M059J (cell line): ENCODE data around the gene DGKI. TPM values are rescaled to one million over a fixed set of nuclear protein-coding genes. Genes with fewer than 3 reads are reported as not detected.
"Not testable (repeated sequence)": the region's sequence is repeated elsewhere in the genome, so short reads cannot be mapped to it uniquely, and the experiment has no call there.

Experiments used
- DNase-seq: peaks from one replicate; pipeline ENCODE4 v3.0.0-alpha.2; 2012; ENCODE audit warnings: low read depth
- total RNA-seq: library from RNA; depleted of rRNA; stranded (reverse); fragments of >200 nt; shearing (Covaris generic); gene quantifications from 2 replicates; pipeline ENCODE4 v1.2.3, GENCODE V29; 2014

The DGKI gene
- total RNA-seq, 1 experiment from 2014 or later = 1.1 TPM

GRCh38 chr7:137474540-137475026 lies 372.2 kb downstream of the DGKI start:
- no peak for DNase-seq

- no peak for DNase-seq
Measured at GRCh38 chr7:137471128-137471527, 375.6 kb downstream of the DGKI start.

GRCh38 chr7:137469858-137470257 lies 376.9 kb downstream of the DGKI start:
- DNase-seq = no peak

GRCh38 chr7:137469191-137469811 lies 377.5 kb downstream of the DGKI start:
- DNase-seq = no peak

- no peak for DNase-seq
Measured at GRCh38 chr7:137462847-137463246, 383.9 kb downstream of the DGKI start.

- DNase-seq = peak; percentile 68
Measured at GRCh38 chr7:137462074-137462715, 384.6 kb downstream of the DGKI start.

- DNase-seq = no peak
Measured at GRCh38 chr7:137458399-137458798, 388.4 kb downstream of the DGKI start.

- peak; percentile 8 for DNase-seq
Measured at GRCh38 chr7:137454767-137455166, 392.0 kb downstream of the DGKI start.

GRCh38 chr7:137454246-137454724 lies 392.5 kb downstream of the DGKI start:
- peak; percentile 60 for DNase-seq

- DNase-seq = no peak
Measured at GRCh38 chr7:137453356-137453755, 393.4 kb downstream of the DGKI start.

GRCh38 chr7:137449016-137449415 lies 397.8 kb downstream of the DGKI start:
- peak; percentile 54 for DNase-seq

- DNase-seq = not testable (repeated sequence)
Measured at GRCh38 chr7:137448572-137448971, 398.2 kb downstream of the DGKI start.

GRCh38 chr7:137446025-137446424 lies 400.7 kb downstream of the DGKI start:
- no peak for DNase-seq

GRCh38 chr7:137445268-137445667 lies 401.5 kb downstream of the DGKI start:
- no peak for DNase-seq

GRCh38 chr7:137443616-137444015 lies 403.2 kb downstream of the DGKI start:
- DNase-seq = peak; percentile 93

- no peak for DNase-seq
Measured at GRCh38 chr7:137441451-137441850, 405.3 kb downstream of the DGKI start.

- no peak for DNase-seq
Measured at GRCh38 chr7:137439829-137440825, 406.6 kb downstream of the DGKI start.

GRCh38 chr7:137434946-137435345 lies 411.8 kb downstream of the DGKI start:
- no peak for DNase-seq

GRCh38 chr7:137434530-137434929 lies 412.2 kb downstream of the DGKI start:
- DNase-seq = no peak

- no peak for DNase-seq
Measured at GRCh38 chr7:137423321-137423720, 423.5 kb downstream of the DGKI start.

GRCh38 chr7:137421366-137421765 lies 425.4 kb downstream of the DGKI start:
- no peak for DNase-seq

GRCh38 chr7:137418841-137419240 lies 427.9 kb downstream of the DGKI start:
- DNase-seq = no peak
